HepG2 (cell line): ENCODE results near the gene SLC27A1. TPM values are rescaled to one million over a fixed set of nuclear protein-coding genes. Genes with fewer than 3 reads are reported as not detected.
A peak's percentile ranks its signal among the peaks of the same experiment; 100 is the strongest.

Experiments used
- ATAC-seq: fragments of 200-7000 bp; cut with Tn5 transposase; 3 replicates; pipeline ENCODE4 v1.9.1; 2020; ENCODE audit warnings: mild to moderate bottlenecking, moderate library complexity
- BruUV-seq: library from RNA; stranded (reverse); fragments of 400-500 nt; replicated peaks from 2 replicates; lab custom pipeline; 2021; lab: Mats Ljungman, UMichigan
- CTCF ChIA-PET: fragments of 300-600 bp; formaldehyde crosslinking; extraction: SDS; loops from one replicate; lab custom pipeline; 2021; ENCODE audit warnings: low total read pairs, inconsistent platforms, low intra/inter-chr PET ratio; lab: Yijun Ruan, JAX
- POLR2A ChIA-PET: fragments of 350-600 bp; sonication (Branson Sonifier 250); formaldehyde crosslinking; loops from one replicate; lab custom pipeline; 2020; ENCODE audit warnings: antibody characterized with exemption, inconsistent platforms; lab: Yijun Ruan, JAX
- DNase-seq: peaks from one replicate; pipeline ENCODE4 v3.0.0-alpha.2; 2015; ENCODE audit warnings: low spot score
- FAIRE-seq: peaks from 3 replicates; lab custom pipeline; 2011; peaks lifted over from hg19 to GRCh38; lab: Jason Lieb, UNC
- H2AFZ ChIP-seq: one replicate; pipeline ENCODE4 v1.6.1; 2011; ENCODE audit warnings: low read length, inconsistent platforms
- H3K27ac ChIP-seq: fragments of 300-600 bp; 3 replicates; pipeline ENCODE4 v1.8.0; 2011; ENCODE audit warnings: mixed run types, mild to moderate bottlenecking, mixed read lengths, low read length, inconsistent platforms; ENCODE audit not compliant: insufficient read depth; ENCODE audit errors: extremely low read length
- H3K27me3 ChIP-seq, 2 experiments: fragments of 200-600 bp in 1 of 2; 2 replicates in 1 of 2; 3 replicates in 1 of 2; pipeline versions ENCODE4 v1.6.0 to v1.8.0; 2011; ENCODE audit warnings: low read length in 2 of 2, mild to moderate bottlenecking in 2 of 2, moderate library complexity in 2 of 2, inconsistent platforms in 1 of 2; ENCODE audit not compliant: insufficient read depth in 2 of 2, control insufficient read depth in 1 of 2
- H3K36me3 ChIP-seq, 2 experiments: fragments of 200-600 bp in 1 of 2; replicated peaks in 1 of 2; 2 replicates in 1 of 2; 3 replicates in 1 of 2; pipeline versions ENCODE4 v1.5.1 to v1.8.0; 2011; ENCODE audit warnings: low read length in 2 of 2, inconsistent platforms in 1 of 2; ENCODE audit not compliant: insufficient read depth in 2 of 2, control insufficient read depth in 1 of 2
- H3K4me1 ChIP-seq: 2 replicates; pipeline ENCODE4 v1.5.1; 2012; ENCODE audit warnings: low read length, inconsistent platforms; ENCODE audit not compliant: insufficient read depth
- H3K4me2 ChIP-seq: 2 replicates; pipeline ENCODE4 v1.6.0; 2011; ENCODE audit warnings: low read depth, low read length, inconsistent platforms
- H3K4me3 ChIP-seq, 3 experiments: fragments of 200-600 bp in 1 of 3; sonication (generic), shearing (Covaris generic) in 1 of 3; replicated peaks in 1 of 3; 2 replicates each; pipeline ENCODE4 v1.5.1; 2011 to 2016; ENCODE audit warnings: low read length in 3 of 3, inconsistent platforms in 2 of 3, low read depth in 2 of 3, mild to moderate bottlenecking in 2 of 3, control low read depth in 1 of 3, mixed read lengths in 1 of 3; ENCODE audit not compliant: insufficient read depth in 1 of 3
- H3K79me2 ChIP-seq: one replicate; pipeline ENCODE4 v1.6.1; 2011; ENCODE audit warnings: low read length, inconsistent platforms; ENCODE audit not compliant: insufficient read depth
- H3K9ac ChIP-seq: 2 replicates; pipeline ENCODE4 v1.6.0; 2011; ENCODE audit warnings: mild to moderate bottlenecking, low read depth, low read length, inconsistent platforms; ENCODE audit not compliant: insufficient read depth
- H3K9me3 ChIP-seq: 2 replicates; pipeline ENCODE4 v1.5.1; 2012; ENCODE audit warnings: mild to moderate bottlenecking, low read length
- H4K20me1 ChIP-seq: 2 replicates; pipeline ENCODE4 v1.6.0; 2011; ENCODE audit warnings: inconsistent platforms, mild to moderate bottlenecking, low read length, moderate library complexity; ENCODE audit not compliant: insufficient read depth
- AGO2 ChIP-seq: fragments of 200-400 bp; formaldehyde crosslinking; optimal IDR thresholded peaks from 2 replicates; pipeline ENCODE3; 2017; ENCODE audit warnings: mild to moderate bottlenecking, low read depth, low read length, moderate library complexity
- ELF3 ChIP-seq: IDR thresholded peaks from 2 replicates; pipeline ENCODE4 v1.6.1; 2016; ENCODE audit warnings: missing genetic modification reagents, missing compliant biosample characterization
- GPN1 ChIP-seq: sonication (generic); formaldehyde crosslinking; IDR thresholded peaks from 2 replicates; pipeline ENCODE4 v1.5.1; 2020; ENCODE audit warnings: missing genetic modification reagents, borderline replicate concordance
- KDM2A ChIP-seq: sonication (generic); formaldehyde crosslinking; IDR thresholded peaks from 2 replicates; pipeline ENCODE4 v1.4.0; 2020; ENCODE audit warnings: low read depth, missing genetic modification reagents, borderline replicate concordance
- KDM5B ChIP-seq: sonication (generic); formaldehyde crosslinking; IDR thresholded peaks from 2 replicates; pipeline ENCODE4 v1.4.0; 2020; ENCODE audit warnings: missing genetic modification reagents, mild to moderate bottlenecking, borderline replicate concordance
- MTF2 ChIP-seq: sonication (generic); formaldehyde crosslinking; IDR thresholded peaks from 2 replicates; pipeline ENCODE4 v1.5.0; 2020; ENCODE audit warnings: missing genetic modification reagents, borderline replicate concordance
- NCOA2 ChIP-seq: sonication (generic); formaldehyde crosslinking; IDR thresholded peaks from 2 replicates; pipeline ENCODE4 v1.8.0; 2022; ENCODE audit warnings: inconsistent platforms
- RBFOX2 ChIP-seq: fragments of 200-400 bp; formaldehyde crosslinking; IDR thresholded peaks from 2 replicates; pipeline ENCODE4 v1.6.1; 2017; ENCODE audit warnings: low read depth, mild to moderate bottlenecking, low read length
- SKI ChIP-seq: fragments of 450-650 bp; IDR thresholded peaks from one replicate; pipeline ENCODE4 v1.6.1; 2018; ENCODE audit warnings: mild to moderate bottlenecking; ENCODE audit not compliant: partially characterized antibody
- SP1 ChIP-seq, 2 experiments: fragments of 450-650 bp in 1 of 2; sonication (generic) in 1 of 2; formaldehyde crosslinking in 1 of 2; IDR thresholded peaks; 2 replicates each; pipeline versions ENCODE4 v1.4.0 to v1.6.1; 2016 to 2020; ENCODE audit warnings: missing genetic modification reagents in 1 of 2
- SUZ12 ChIP-seq: fragments of 150-350 bp; IDR thresholded peaks from 2 replicates; pipeline ENCODE4 v1.6.1; 2014; ENCODE audit warnings: low read depth, low read length
- XRCC5 ChIP-seq: fragments of 200-400 bp; formaldehyde crosslinking; optimal IDR thresholded peaks from 2 replicates; pipeline ENCODE3; 2017; ENCODE audit warnings: mild to moderate bottlenecking, low read length
- ZBTB37 ChIP-seq: sonication (generic); formaldehyde crosslinking; IDR thresholded peaks from 2 replicates; pipeline ENCODE4 v1.4.0; 2020; ENCODE audit warnings: mild to moderate bottlenecking, missing genetic modification reagents
- ZFP91 ChIP-seq: sonication (generic); formaldehyde crosslinking; IDR thresholded peaks from 2 replicates; pipeline ENCODE4 v1.9.0; 2022; ENCODE audit warnings: missing genetic modification reagents, mild to moderate bottlenecking, borderline replicate concordance
- ZNF230 ChIP-seq: sonication (generic); formaldehyde crosslinking; IDR thresholded peaks from 2 replicates; pipeline ENCODE4 v1.4.0; 2020; ENCODE audit warnings: mild to moderate bottlenecking, missing genetic modification reagents
- ZNF331 ChIP-seq: sonication (generic); formaldehyde crosslinking; IDR thresholded peaks from 2 replicates; pipeline ENCODE4 v1.4.0; 2020; ENCODE audit warnings: missing genetic modification reagents
- WGBS: methylation state at CpG from one replicate; pipeline ENCODE4 v1.1.6; 2017; ENCODE audit warnings: low lambda C conversion rate; 5-methylcytosine and 5-hydroxymethylcytosine counted together
- in situ Hi-C: cut with HindIII; loops from 2 replicates; pipeline ENCODE4 v1.10.0; 2017; ENCODE audit warnings: low pct_unique_long_range_greater_than_20kb; ENCODE audit not compliant: extremely low pct_ligation_motif_present
- intact Hi-C: fragments of 100-400 bp; cut with micrococcal nuclease; formaldehyde crosslinking; loops from one replicate; pipeline ENCODE4 v1.10.0; 2022; ENCODE audit not compliant: unreplicated experiment
- polyA plus RNA-seq, 8 experiments: library from polyadenylated mRNA; depleted of rRNA in 3 of 8; stranded (reverse) in 7 of 8; unstranded in 1 of 8; fragments of >200 nt; fragmentation: Illumina TruSeq in 4 of 8; extraction: Trizol in 4 of 8; gene quantifications; 2 replicates each; pipeline versions ENCODE4 v1.2.1 to v1.2.3, GENCODE V29; 2011 to 2016; ENCODE audit warnings: low read depth in 4 of 8, missing spikeins in 1 of 8, mixed read lengths in 1 of 8; ENCODE audit not compliant: insufficient read depth in 1 of 8
- total RNA-seq, 5 experiments: library from RNA; depleted of rRNA; stranded (reverse); fragments of >200 nt; fragmentation: Illumina TruSeq; extraction: Trizol; gene quantifications; 2 replicates each; pipeline ENCODE4 v1.2.3, GENCODE V29; 2016; ENCODE audit warnings: low read depth in 1 of 5
- TF ChIP-seq, protein P1 (sequence below): sonication (generic); formaldehyde crosslinking; IDR thresholded peaks from 2 replicates; pipeline ENCODE4 v1.4.0; 2020; ENCODE audit warnings: missing genetic modification reagents

Gene SLC27A1
- total and polyA plus RNA-seq, 2 of the 13 experiments (the other 11 are each of a cell fraction or from before 2014, with no cell fraction given) = 4.1 to 8.8 TPM

GRCh38 chr19:17424743-17425365 lies 45.5 kb upstream of the SLC27A1 start:
- intact Hi-C loops = no loop called here
- no peak overlapping the region for H3K27ac ChIP-seq
- peak; percentile 58 for ATAC-seq
- H3K9ac ChIP-seq = no peak overlapping the region
- no TSS peak for BruUV-seq
- no peak overlapping the region for H3K4me2 ChIP-seq
- H3K79me2 ChIP-seq = no peaks in the 10 kb centered on the region
- ChIA-PET POLR2A (interaction anchor here (0.7 kb wide), 1 partner anchor 435 kb away, joined by 3 read pairs; the partner anchor contains the start of gene RPL18A), CTCF (no interaction called here)
- no peaks in the 10 kb centered on the region for H4K20me1 ChIP-seq
- H3K27me3 ChIP-seq = no peaks in the 10 kb centered on the region
- no peaks in the 10 kb centered on the region for H3K9me3 ChIP-seq
- H3K4me3 ChIP-seq = no peak overlapping the region
- H3K4me1 ChIP-seq = peaks cover 14% of the 10 kb centered on the region
- no peak overlapping the region for H2AFZ ChIP-seq
- in situ Hi-C loops = no loop called here
- WGBS = 62% methylated on average over 25 of the region's 27 CpGs
- FAIRE-seq = no peak
- H3K36me3 ChIP-seq = no peaks in the 10 kb centered on the region; a peak in 1 of 5 replicates
- DNase-seq = no peak
- TF ChIP-seq NCOA2 (CRISPR knock-in tag) (no peak), SKI (no peak), ZNF230 (CRISPR knock-in tag) (no peak), MTF2 (CRISPR knock-in tag) (no peak), AGO2 (peak; percentile 28), ZNF331 (CRISPR knock-in tag) (no peak), XRCC5 (peak; percentile 76), SP1 (IDR thresholded peaks at IDR 0.05) (no peak), SP1 (CRISPR knock-in tag; IDR thresholded peaks at IDR 0.05) (peak; percentile 26; the same call in 1 of the 2 replicates), RBFOX2 (0 out of 2 replicates have a peak, but pooled peaks have one; percentile 24), ZFP91 (0 out of 2 replicates have a peak, but pooled peaks have one; percentile 18), ELF3 (CRISPR knock-in tag) (no peak), SUZ12 (no peak), ZBTB37 (CRISPR knock-in tag) (no peak), KDM5B (CRISPR knock-in tag) (no peak), KDM2A (CRISPR knock-in tag) (0 out of 2 replicates have a peak, but pooled peaks have one; percentile 48), GPN1 (CRISPR knock-in tag) (no peak)
- TF ChIP-seq, protein P1, sequence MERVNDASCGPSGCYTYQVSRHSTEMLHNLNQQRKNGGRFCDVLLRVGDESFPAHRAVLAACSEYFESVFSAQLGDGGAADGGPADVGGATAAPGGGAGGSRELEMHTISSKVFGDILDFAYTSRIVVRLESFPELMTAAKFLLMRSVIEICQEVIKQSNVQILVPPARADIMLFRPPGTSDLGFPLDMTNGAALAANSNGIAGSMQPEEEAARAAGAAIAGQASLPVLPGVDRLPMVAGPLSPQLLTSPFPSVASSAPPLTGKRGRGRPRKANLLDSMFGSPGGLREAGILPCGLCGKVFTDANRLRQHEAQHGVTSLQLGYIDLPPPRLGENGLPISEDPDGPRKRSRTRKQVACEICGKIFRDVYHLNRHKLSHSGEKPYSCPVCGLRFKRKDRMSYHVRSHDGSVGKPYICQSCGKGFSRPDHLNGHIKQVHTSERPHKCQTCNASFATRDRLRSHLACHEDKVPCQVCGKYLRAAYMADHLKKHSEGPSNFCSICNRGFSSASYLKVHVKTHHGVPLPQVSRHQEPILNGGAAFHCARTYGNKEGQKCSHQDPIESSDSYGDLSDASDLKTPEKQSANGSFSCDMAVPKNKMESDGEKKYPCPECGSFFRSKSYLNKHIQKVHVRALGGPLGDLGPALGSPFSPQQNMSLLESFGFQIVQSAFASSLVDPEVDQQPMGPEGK (CRISPR knock-in tag) = peak; percentile 58; the same call in 1 of the 2 replicates
